Loucy (cell line): Measurements from ENCODE around the gene KLHL35.

Experiments used
- H2AFZ ChIP-seq: fragments of 200-600 bp; sonication (generic); 2 replicates; pipeline ENCODE4 v1.6.0; 2016; ENCODE audit warnings: antibody characterized with exemption, mild to moderate bottlenecking, low read length, moderate library complexity
- H3F3A ChIP-seq: fragments of 200-600 bp; 2 replicates; pipeline ENCODE4 v1.6.0; 2016; ENCODE audit warnings: antibody characterized with exemption, low read depth, mild to moderate bottlenecking
- H3K27me3 ChIP-seq: fragments of 200-600 bp; sonication (generic); 2 replicates; pipeline ENCODE4 v1.6.1; 2014; ENCODE audit warnings: low read length, mild to moderate bottlenecking; ENCODE audit not compliant: insufficient read depth, poor library complexity, severe bottlenecking
- H3K36me3 ChIP-seq: fragments of 200-600 bp; sonication (generic); 2 replicates; pipeline ENCODE4 v1.6.1; 2016; ENCODE audit warnings: low read length; ENCODE audit not compliant: insufficient read depth
- H3K4me1 ChIP-seq: fragments of 200-600 bp; sonication (generic); 2 replicates; pipeline ENCODE4 v1.5.1; 2014; ENCODE audit warnings: low read length, mild to moderate bottlenecking; ENCODE audit not compliant: insufficient read depth, poor library complexity, severe bottlenecking
- H3K4me2 ChIP-seq: fragments of 200-600 bp; sonication (generic); 2 replicates; pipeline ENCODE4 v1.6.0; 2014; ENCODE audit warnings: antibody characterized with exemption, low read length, low read depth, mild to moderate bottlenecking; ENCODE audit not compliant: poor library complexity, severe bottlenecking
- H3K4me3 ChIP-seq: fragments of 200-600 bp; sonication (generic); 2 replicates; pipeline ENCODE4 v1.5.1; 2014; ENCODE audit warnings: low read length, mild to moderate bottlenecking, mixed read lengths; ENCODE audit not compliant: poor library complexity, severe bottlenecking
- H3K79me2 ChIP-seq: fragments of 200-600 bp; sonication (generic); 2 replicates; pipeline ENCODE4 v1.6.1; 2014; ENCODE audit warnings: low read length; ENCODE audit not compliant: insufficient read depth
- H3K9ac ChIP-seq: fragments of 200-600 bp; sonication (generic); 2 replicates; pipeline ENCODE4 v1.6.0; 2014; ENCODE audit warnings: mild to moderate bottlenecking, low read depth, low read length, moderate library complexity; ENCODE audit not compliant: poor library complexity, severe bottlenecking
- H3K9me2 ChIP-seq: fragments of 200-600 bp; sonication (generic); replicated peaks from 2 replicates; pipeline ENCODE4 v1.6.1; 2016; ENCODE audit warnings: low read depth, low read length, mixed read lengths
- H3K9me3 ChIP-seq: fragments of 200-600 bp; sonication (generic); 2 replicates; pipeline ENCODE4 v1.6.1; 2014; ENCODE audit warnings: mild to moderate bottlenecking, antibody characterized with exemption, low read length, low read depth; ENCODE audit not compliant: insufficient read depth
- H4K20me1 ChIP-seq: fragments of 200-600 bp; sonication (generic); 2 replicates; pipeline ENCODE4 v1.6.0; 2014; ENCODE audit warnings: antibody characterized with exemption, low read length, mild to moderate bottlenecking; ENCODE audit not compliant: insufficient read depth, poor library complexity, severe bottlenecking
- EZH2phosphoT487 ChIP-seq: fragments of 200-600 bp; IDR thresholded peaks from 2 replicates; pipeline ENCODE4 v1.6.1; 2018; ENCODE audit warnings: antibody characterized with exemption, mild to moderate bottlenecking, moderate library complexity, borderline replicate concordance
- TF ChIP-seq, protein P1 (sequence below): fragments of 200-600 bp; sonication (generic); conservative IDR thresholded peaks from 2 replicates; pipeline ENCODE4 v1.5.1; 2014; ENCODE audit warnings: mild to moderate bottlenecking, antibody characterized with exemption, low read length

The KLHL35 gene

DNA sequence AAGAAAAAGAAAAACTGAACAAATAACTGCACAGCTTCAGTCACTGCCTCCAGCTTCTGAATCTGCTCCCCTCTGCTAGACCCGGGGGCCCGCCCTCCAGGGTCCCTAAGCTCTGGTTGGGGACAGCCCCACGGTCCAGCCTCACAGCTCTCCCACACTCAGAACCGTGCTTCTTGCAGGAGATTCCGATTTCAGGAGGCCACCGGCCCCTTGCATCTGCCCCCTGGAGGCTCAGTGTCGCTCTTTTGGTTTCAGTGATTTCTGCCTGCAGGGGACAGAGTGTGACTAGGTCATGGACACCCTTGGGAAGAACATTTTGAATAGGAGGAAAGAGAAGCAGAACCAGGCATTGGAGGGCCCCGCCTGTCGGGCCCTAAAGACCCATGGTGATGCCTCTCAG, 56.8 kb downstream of the KLHL35 start:
- Histone ChIP-seq H3F3A (no peaks in the 10 kb centered on the region), H2AFZ (no peak overlapping the region), H3K4me2 (no peak overlapping the region), H4K20me1 (no peaks in the 10 kb centered on the region), H3K79me2 (no peaks in the 10 kb centered on the region), H3K27me3 (no peaks in the 10 kb centered on the region), H3K9ac (no peak overlapping the region), H3K4me3 (no peak overlapping the region), H3K9me2 (no peaks in the 10 kb centered on the region), H3K9me3 (no peaks in the 10 kb centered on the region), H3K4me1 (peaks cover 25% of the 10 kb centered on the region), H3K36me3 (no peaks in the 10 kb centered on the region)
- no peak for TF ChIP-seq EZH2phosphoT487
- TF ChIP-seq, protein P1, sequence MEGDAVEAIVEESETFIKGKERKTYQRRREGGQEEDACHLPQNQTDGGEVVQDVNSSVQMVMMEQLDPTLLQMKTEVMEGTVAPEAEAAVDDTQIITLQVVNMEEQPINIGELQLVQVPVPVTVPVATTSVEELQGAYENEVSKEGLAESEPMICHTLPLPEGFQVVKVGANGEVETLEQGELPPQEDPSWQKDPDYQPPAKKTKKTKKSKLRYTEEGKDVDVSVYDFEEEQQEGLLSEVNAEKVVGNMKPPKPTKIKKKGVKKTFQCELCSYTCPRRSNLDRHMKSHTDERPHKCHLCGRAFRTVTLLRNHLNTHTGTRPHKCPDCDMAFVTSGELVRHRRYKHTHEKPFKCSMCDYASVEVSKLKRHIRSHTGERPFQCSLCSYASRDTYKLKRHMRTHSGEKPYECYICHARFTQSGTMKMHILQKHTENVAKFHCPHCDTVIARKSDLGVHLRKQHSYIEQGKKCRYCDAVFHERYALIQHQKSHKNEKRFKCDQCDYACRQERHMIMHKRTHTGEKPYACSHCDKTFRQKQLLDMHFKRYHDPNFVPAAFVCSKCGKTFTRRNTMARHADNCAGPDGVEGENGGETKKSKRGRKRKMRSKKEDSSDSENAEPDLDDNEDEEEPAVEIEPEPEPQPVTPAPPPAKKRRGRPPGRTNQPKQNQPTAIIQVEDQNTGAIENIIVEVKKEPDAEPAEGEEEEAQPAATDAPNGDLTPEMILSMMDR = peak; percentile 47

DNA sequence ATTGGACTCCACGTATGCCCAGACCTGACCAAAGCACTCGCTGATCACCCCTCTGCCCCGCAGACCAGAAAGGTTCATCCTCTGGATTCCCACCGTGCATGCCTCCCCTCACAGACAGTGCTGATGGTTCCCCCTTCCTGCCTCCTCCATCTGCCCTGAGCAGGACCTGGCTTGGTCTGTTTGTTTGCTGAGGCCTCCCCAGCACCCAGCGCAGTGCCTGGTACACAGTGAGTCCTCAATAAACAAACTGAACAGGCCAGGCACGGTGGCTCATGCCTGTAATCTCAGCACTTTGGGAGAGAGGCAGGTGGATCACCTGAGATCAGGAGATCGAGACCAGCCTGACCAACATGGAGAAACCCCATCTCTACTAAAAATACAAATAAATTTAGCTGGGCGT, 57.4 kb downstream of the KLHL35 start:
- no peak overlapping the region for H3K4me3 ChIP-seq
- no peak for TF ChIP-seq EZH2phosphoT487
- TF ChIP-seq, protein P1 = no peak
- no peaks in the 10 kb centered on the region for H3K9me2 ChIP-seq
- H3K4me2 ChIP-seq = no peak overlapping the region
- H2AFZ ChIP-seq = no peak overlapping the region
- H3K9me3 ChIP-seq = no peaks in the 10 kb centered on the region
- no peak overlapping the region for H3K9ac ChIP-seq
- H3K4me1 ChIP-seq = peaks cover 24% of the 10 kb centered on the region
- no peaks in the 10 kb centered on the region for H3K79me2 ChIP-seq
- no peaks in the 10 kb centered on the region for H4K20me1 ChIP-seq
- H3K27me3 ChIP-seq = no peaks in the 10 kb centered on the region
- H3K36me3 ChIP-seq = no peaks in the 10 kb centered on the region
- no peaks in the 10 kb centered on the region for H3F3A ChIP-seq

DNA sequence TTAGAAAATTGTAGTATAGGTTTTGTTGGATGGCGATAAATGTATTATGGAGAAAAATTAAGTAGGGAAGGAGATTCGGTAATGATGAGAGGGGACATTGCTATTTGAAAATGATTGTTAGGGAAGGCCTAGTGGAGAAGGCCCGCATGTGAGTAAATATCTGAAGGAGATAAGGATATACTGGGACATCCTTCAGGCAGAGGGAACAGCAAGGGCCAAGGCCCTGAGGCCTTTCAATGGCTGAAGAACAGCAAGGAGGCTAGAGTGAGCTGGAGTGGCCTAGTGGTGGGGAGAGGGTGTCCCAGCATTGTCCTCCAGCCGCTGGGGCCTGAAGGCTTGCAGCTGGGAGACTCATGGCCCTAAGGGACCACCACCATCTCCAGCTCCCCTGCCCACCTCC, 58.4 kb downstream of the KLHL35 start:
- H3K9ac ChIP-seq = no peak overlapping the region
- H2AFZ ChIP-seq = 0 out of 2 replicates have a peak overlapping the region, but pooled peaks have one; percentile 35
- no peaks in the 10 kb centered on the region for H4K20me1 ChIP-seq
- no peaks in the 10 kb centered on the region for H3K36me3 ChIP-seq
- H3K4me1 ChIP-seq = peaks cover 31% of the 10 kb centered on the region
- TF ChIP-seq, protein P1 = no peak
- TF ChIP-seq EZH2phosphoT487 = no peak
- H3K4me2 ChIP-seq = no peak overlapping the region
- H3K79me2 ChIP-seq = no peaks in the 10 kb centered on the region
- no peaks in the 10 kb centered on the region for H3K9me3 ChIP-seq
- H3K27me3 ChIP-seq = no peaks in the 10 kb centered on the region
- no peak overlapping the region for H3K4me3 ChIP-seq
- peaks cover 3% of the 10 kb centered on the region for H3F3A ChIP-seq
- H3K9me2 ChIP-seq = no peaks in the 10 kb centered on the region
